HEK293 (cell line): ENCODE data around the gene FCHSD1.

Experiments used
- CTCF ChIA-PET: fragments of 350-600 bp; formaldehyde crosslinking; extraction: SDS; loops from one replicate; lab custom pipeline; 2021; ENCODE audit warnings: antibody characterized with exemption; lab: Yijun Ruan, JAX
- POLR2A ChIA-PET: fragments of 300-600 bp; formaldehyde crosslinking; extraction: SDS; loops from one replicate; lab custom pipeline; 2020; ENCODE audit warnings: antibody characterized with exemption, inconsistent platforms; lab: Yijun Ruan, JAX
- H3K27ac ChIP-seq: fragments of 200-500 bp; sonication (Bioruptor generic); 2 replicates; pipeline ENCODE4 v1.5.1; 2014; ENCODE audit warnings: low read depth, low read length, control low read depth, inconsistent platforms; ENCODE audit errors: extremely low read depth
- H3K36me3 ChIP-seq, 2 experiments: fragments of 200-500 bp in 1 of 2; sonication (Bioruptor generic) in 1 of 2; 1 replicate in 1 of 2; 2 replicates in 1 of 2; pipeline ENCODE4 v1.5.1; 2014 to 2017; ENCODE audit warnings: inconsistent platforms in 2 of 2, low read length in 2 of 2; ENCODE audit not compliant: control insufficient read depth in 2 of 2, insufficient read depth in 1 of 2
- H3K4me1 ChIP-seq: fragments of 200-500 bp; sonication (Bioruptor generic); 2 replicates; pipeline ENCODE4 v1.5.1; 2014; ENCODE audit warnings: mild to moderate bottlenecking, low read length, inconsistent platforms; ENCODE audit not compliant: control insufficient read depth, insufficient read depth
- H3K4me3 ChIP-seq: 2 replicates; pipeline ENCODE4 v1.5.1; 2011; ENCODE audit warnings: low read depth, mild to moderate bottlenecking, control low read depth, low read length, moderate library complexity
- H3K9me3 ChIP-seq: fragments of 200-500 bp; sonication (Bioruptor generic); 2 replicates; pipeline ENCODE4 v1.5.1; 2014; ENCODE audit warnings: low read depth, low read length, inconsistent platforms; ENCODE audit not compliant: control insufficient read depth, insufficient read depth
- BCL11B ChIP-seq: fragments of 450-650 bp; formaldehyde crosslinking; IDR thresholded peaks from 2 replicates; pipeline ENCODE4 v1.5.1; 2016; ENCODE audit warnings: low read depth, missing biosample characterization, missing genetic modification characterization
- GLI2 ChIP-seq: fragments of 450-650 bp; formaldehyde crosslinking; IDR thresholded peaks from 2 replicates; pipeline ENCODE4; 2017; ENCODE audit warnings: missing biosample characterization, missing genetic modification characterization, low read depth, borderline replicate concordance
- GLIS1 ChIP-seq: fragments of 450-650 bp; formaldehyde crosslinking; IDR thresholded peaks from 2 replicates; pipeline ENCODE4 v1.5.1; 2016; ENCODE audit warnings: missing biosample characterization, missing genetic modification characterization
- KLF1 ChIP-seq: fragments of 450-650 bp; formaldehyde crosslinking; IDR thresholded peaks from 2 replicates; pipeline ENCODE4 v1.5.1; 2016; ENCODE audit warnings: missing biosample characterization, missing genetic modification characterization
- SETDB1 ChIP-seq: IDR thresholded peaks from one replicate; pipeline ENCODE4 v1.6.1; 2017; ENCODE audit warnings: mild to moderate bottlenecking, low read length, moderate library complexity, mixed read lengths; ENCODE audit not compliant: insufficient read length
- TRIM28 ChIP-seq: IDR thresholded peaks from 2 replicates; pipeline ENCODE4 v1.6.1; 2011; ENCODE audit warnings: low read length, control low read depth, borderline replicate concordance
- ZBTB7A ChIP-seq: fragments of 450-650 bp; formaldehyde crosslinking; IDR thresholded peaks from 2 replicates; pipeline ENCODE4 v1.5.1; 2016; ENCODE audit warnings: low read depth, missing biosample characterization, missing genetic modification characterization
- ZFHX2 ChIP-seq: fragments of 450-650 bp; formaldehyde crosslinking; conservative IDR thresholded peaks from 2 replicates; pipeline ENCODE4 v1.5.1; 2016; ENCODE audit warnings: missing biosample characterization, missing genetic modification characterization
- ZFP41 ChIP-seq: fragments of 450-650 bp; formaldehyde crosslinking; IDR thresholded peaks from 2 replicates; pipeline ENCODE4 v1.5.1; 2016; ENCODE audit warnings: missing biosample characterization, missing genetic modification characterization, borderline replicate concordance
- ZNF121 ChIP-seq: fragments of 450-650 bp; formaldehyde crosslinking; IDR thresholded peaks from 2 replicates; pipeline ENCODE4 v1.5.1; 2016; ENCODE audit warnings: missing biosample characterization, missing genetic modification characterization
- ZNF133 ChIP-seq: fragments of 450-650 bp; formaldehyde crosslinking; IDR thresholded peaks from 2 replicates; pipeline ENCODE4 v1.5.1; 2016; ENCODE audit warnings: missing biosample characterization, missing genetic modification characterization
- ZNF146 ChIP-seq: fragments of 450-650 bp; formaldehyde crosslinking; IDR thresholded peaks from 2 replicates; pipeline ENCODE4 v1.5.1; 2016; ENCODE audit warnings: missing biosample characterization, missing genetic modification characterization
- ZNF157 ChIP-seq: fragments of 450-650 bp; formaldehyde crosslinking; IDR thresholded peaks from 2 replicates; pipeline ENCODE4 v1.5.1; 2016; ENCODE audit warnings: missing biosample characterization, missing genetic modification characterization
- ZNF169 ChIP-seq: fragments of 450-650 bp; formaldehyde crosslinking; IDR thresholded peaks from 2 replicates; pipeline ENCODE4 v1.5.1; 2016; ENCODE audit warnings: missing biosample characterization, missing genetic modification characterization
- ZNF221 ChIP-seq: fragments of 450-650 bp; formaldehyde crosslinking; IDR thresholded peaks from 2 replicates; pipeline ENCODE4 v1.5.1; 2017; ENCODE audit warnings: missing biosample characterization, missing genetic modification characterization, borderline replicate concordance
- ZNF248 ChIP-seq: fragments of 450-650 bp; formaldehyde crosslinking; IDR thresholded peaks from 2 replicates; pipeline ENCODE4 v1.5.1; 2017; ENCODE audit warnings: missing biosample characterization, missing genetic modification characterization
- ZNF423 ChIP-seq: fragments of 450-650 bp; formaldehyde crosslinking; IDR thresholded peaks from 2 replicates; pipeline ENCODE4 v1.5.1; 2016; ENCODE audit warnings: missing biosample characterization, missing genetic modification characterization
- ZNF501 ChIP-seq: fragments of 450-650 bp; formaldehyde crosslinking; IDR thresholded peaks from 2 replicates; pipeline ENCODE4 v1.5.1; 2016; ENCODE audit warnings: missing biosample characterization, missing genetic modification characterization
- ZNF521 ChIP-seq: fragments of 450-650 bp; formaldehyde crosslinking; IDR thresholded peaks from 2 replicates; pipeline ENCODE4 v1.5.1; 2017; ENCODE audit warnings: missing biosample characterization, mild to moderate bottlenecking, missing genetic modification characterization
- ZNF544 ChIP-seq: fragments of 450-650 bp; formaldehyde crosslinking; IDR thresholded peaks from 2 replicates; pipeline ENCODE4 v1.5.0; 2017; ENCODE audit warnings: missing biosample characterization, missing genetic modification characterization
- ZNF560 ChIP-seq: fragments of 450-650 bp; formaldehyde crosslinking; IDR thresholded peaks from 2 replicates; pipeline ENCODE4 v1.5.1; 2017; ENCODE audit warnings: missing biosample characterization, missing genetic modification characterization, borderline replicate concordance
- ZNF777 ChIP-seq: fragments of 450-650 bp; formaldehyde crosslinking; IDR thresholded peaks from 2 replicates; pipeline ENCODE4 v1.5.1; 2017; ENCODE audit warnings: missing biosample characterization, missing genetic modification characterization, borderline replicate concordance
- ZNF791 ChIP-seq: fragments of 450-650 bp; formaldehyde crosslinking; IDR thresholded peaks from 2 replicates; pipeline ENCODE4 v1.5.1; 2016; ENCODE audit warnings: missing biosample characterization, missing genetic modification characterization

FCHSD1 gene

GRCh38 chr5:141597814-141598213 lies 53.4 kb downstream of the FCHSD1 start (continued):
- TF ChIP-seq ZFP41 (tag by site-specific recombination) (no peak), ZNF146 (tag by site-specific recombination) (no peak), GLIS1 (no peak), GLI2 (no peak), BCL11B (tag by site-specific recombination) (no peak), ZNF423 (no peak), ZNF121 (tag by site-specific recombination) (no peak), ZNF560 (no peak), ZNF169 (tag by site-specific recombination) (no peak)

GRCh38 chr5:141597394-141597793 lies 53.8 kb downstream of the FCHSD1 start:
- H3K36me3 ChIP-seq = peaks cover 0 to 5% of the 10 kb centered on the region in 2 experiments; a peak in 1 of 3 replicates
- peaks cover 2% of the 10 kb centered on the region; the same call in 1 of the 2 replicates for H3K4me1 ChIP-seq
- H3K4me3 ChIP-seq = no peak overlapping the region
- no peak overlapping the region for H3K27ac ChIP-seq
- TF ChIP-seq ZNF157 = no peak
- TF ChIP-seq ZNF791 (tag by site-specific recombination) = no peak
- TF ChIP-seq ZFHX2 (tag by site-specific recombination) = no peak
- TF ChIP-seq ZNF544 (tag by site-specific recombination) = no peak
- no peak for TF ChIP-seq ZNF777 (tag by site-specific recombination)
- TF ChIP-seq SETDB1 = peak; percentile 63
- TF ChIP-seq ZNF501 (tag by site-specific recombination) = no peak
- no peak for TF ChIP-seq ZNF521
- no peak for TF ChIP-seq KLF1 (tag by site-specific recombination)
- ChIA-PET CTCF (interaction anchor here (0.6 to 3.1 kb wide), 5 partner anchors 12 to 94 kb away, joined by 3 to 28 read pairs (median 4); partner anchors contain the start of gene DIAPH1), POLR2A (interaction anchor here (1.1 to 2.1 kb wide), 2 partner anchors 22 to 40 kb away, joined by 4 to 7 read pairs; partner anchors contain the start of genes DIAPH1 and RELL2)
- no peaks in the 10 kb centered on the region for H3K9me3 ChIP-seq

- TF ChIP-seq ZNF133 (tag by site-specific recombination) = peak; percentile 94
- TF ChIP-seq TRIM28 = no peak
- peaks cover 3% of the 10 kb centered on the region; the same call in 1 of the 2 replicates for H3K4me1 ChIP-seq
- H3K27ac ChIP-seq = no peak overlapping the region
- no peak overlapping the region for H3K4me3 ChIP-seq
- CTCF ChIA-PET = interaction anchor here (0.6 to 3.1 kb wide), 5 partner anchors 12 to 199 kb away, joined by 3 to 28 read pairs (median 4); partner anchors contain the start of genes DIAPH1 and PCDHGB5
- no peaks in the 10 kb centered on the region for H3K9me3 ChIP-seq
- peaks cover 0 to 5% of the 10 kb centered on the region in 2 experiments; a peak in 1 of 3 replicates for H3K36me3 ChIP-seq
- POLR2A ChIA-PET = interaction anchor here (2.1 kb wide), 1 partner anchor 40 kb away, joined by 7 read pairs; the partner anchor contains the start of gene RELL2
Observed at GRCh38 chr5:141596867-141597266, 54.4 kb downstream of the FCHSD1 start.

GRCh38 chr5:141590127-141590526 lies 61.1 kb downstream of the FCHSD1 start:
- no peak for TF ChIP-seq ZNF248 (tag by site-specific recombination)
- TF ChIP-seq ZNF221 (tag by site-specific recombination) = no peak
- no peak for TF ChIP-seq ZBTB7A
- no peaks in the 10 kb centered on the region for H3K9me3 ChIP-seq
- peaks cover 3% of the 10 kb centered on the region; the same call in 1 of the 2 replicates for H3K4me1 ChIP-seq
- ChIA-PET POLR2A (interaction anchor here (1.2 kb wide), 1 partner anchor 46 kb away, joined by 3 read pairs; no protein-coding TSS in a partner anchor), CTCF (interaction anchor here (1.0 to 5.9 kb wide), 3 partner anchors 23 to 29 kb away, joined by 3 to 122 read pairs (median 3); partner anchors contain the start of gene DIAPH1)
- H3K4me3 ChIP-seq = no peak overlapping the region
- H3K27ac ChIP-seq = no peak overlapping the region
- peaks cover 13 to 25% of the 10 kb centered on the region in 2 experiments for H3K36me3 ChIP-seq
